Nephron (organoid): ENCODE measurements around the gene MBOAT7.

ENCODE experiments used
- H3K27ac Mint-ChIP-seq, 3 experiments: 2 replicates each; pipeline ENCODE4 v1.8.0; 2020; ENCODE audit warnings: mixed read lengths in 3 of 3, mild to moderate bottlenecking in 2 of 3, moderate library complexity in 1 of 3
- H3K27me3 Mint-ChIP-seq: 2 replicates; pipeline ENCODE4 v1.8.0; 2021; ENCODE audit warnings: low read depth, mild to moderate bottlenecking, moderate library complexity, mixed read lengths
- H3K36me3 Mint-ChIP-seq: 2 replicates; pipeline ENCODE4 v1.8.0; 2020; ENCODE audit warnings: low read depth, mixed read lengths
- H3K4me1 Mint-ChIP-seq: 2 replicates; pipeline ENCODE4 v1.8.0; 2020; ENCODE audit warnings: mixed read lengths
- H3K4me3 Mint-ChIP-seq, 3 experiments: 2 replicates each; pipeline ENCODE4 v1.8.0; 2020; ENCODE audit warnings: mild to moderate bottlenecking in 3 of 3, mixed read lengths in 3 of 3, moderate library complexity in 2 of 3
- H3K9me3 Mint-ChIP-seq: 2 replicates; pipeline ENCODE4 v1.8.0; 2020; ENCODE audit warnings: mixed read lengths
- CTCF ChIP-seq, 3 experiments: fragments of 200-600 bp; sonication (generic); IDR thresholded peaks; one replicate each; pipeline ENCODE4 v1.5.0; 2021; ENCODE audit warnings: antibody characterized with exemption in 3 of 3; ENCODE audit not compliant: unreplicated experiment in 3 of 3

The MBOAT7 gene

GRCh38 chr19:54159352-54160181 lies 29.8 kb downstream of the MBOAT7 start, which contains the start of gene LENG1:
Gene LENG1 (minus strand): TSS chr19:54159721. CDS start chr19:54159695, 26 bp downstream.
- peak; percentile 38 to 55 (median 44) for TF ChIP-seq CTCF (IDR thresholded peaks at IDR 0.05; ENCODE audit: unreplicated experiment in 3 of 3)
- peak within 1 kb of the TSS; percentile 97 to 98 (median 97) for H3K27ac Mint-ChIP-seq
- H3K27me3 Mint-ChIP-seq = peaks cover 12% of the 10 kb centered on the region
- peaks cover 10% of the 10 kb centered on the region for H3K9me3 Mint-ChIP-seq
- H3K4me3 Mint-ChIP-seq = peak within 1 kb of the TSS; percentile 98 to 99 (median 98)
- H3K36me3 Mint-ChIP-seq = peaks cover 35% of the 10 kb centered on the region
- H3K4me1 Mint-ChIP-seq = peaks cover 34% of the 10 kb centered on the region

DNA sequence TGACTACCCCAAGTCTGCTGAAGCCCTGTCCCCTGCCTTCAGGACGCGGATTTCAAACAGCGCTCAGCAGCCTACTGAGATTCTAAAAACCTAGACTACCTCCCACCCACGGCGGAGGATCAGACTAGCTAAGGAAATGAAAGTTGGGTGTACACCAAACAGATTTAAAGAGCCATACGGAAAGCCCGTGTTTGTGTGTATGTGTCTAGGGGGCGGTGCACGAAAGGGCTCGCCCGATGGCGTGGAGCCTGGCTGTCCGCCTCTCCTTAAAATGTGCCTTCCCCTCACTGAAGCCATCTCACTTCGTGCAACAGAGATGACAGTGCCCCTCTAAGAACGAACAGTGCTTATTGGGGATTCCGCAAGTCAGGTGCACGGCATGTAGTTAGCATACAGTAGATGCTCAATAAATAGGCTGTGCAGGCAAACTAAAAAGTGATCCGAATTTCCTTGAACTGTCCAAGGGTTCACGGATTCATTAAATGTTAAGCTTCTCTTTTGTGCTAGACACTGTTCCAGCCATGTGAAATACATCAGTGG lies 30.5 kb downstream of the MBOAT7 start:
- H3K9me3 Mint-ChIP-seq = peaks cover 10% of the 10 kb centered on the region
- peaks cover 6% of the 10 kb centered on the region for H3K27me3 Mint-ChIP-seq
- peak overlapping the region; percentile 98 to 99 (median 98) for H3K4me3 Mint-ChIP-seq
- H3K4me1 Mint-ChIP-seq = peaks cover 34% of the 10 kb centered on the region
- TF ChIP-seq CTCF (IDR thresholded peaks at IDR 0.05; ENCODE audit: unreplicated experiment in 3 of 3) = no peak
- H3K27ac Mint-ChIP-seq = peak overlapping the region; percentile 97 to 98 (median 97)
- peaks cover 39% of the 10 kb centered on the region for H3K36me3 Mint-ChIP-seq

GRCh38 chr19:54156953-54157352 lies 32.4 kb downstream of the MBOAT7 start:
- TF ChIP-seq CTCF (IDR thresholded peaks at IDR 0.05; ENCODE audit: unreplicated experiment in 3 of 3) = no peak
- peaks cover 38% of the 10 kb centered on the region for H3K36me3 Mint-ChIP-seq
- H3K27ac Mint-ChIP-seq = peak overlapping the region; percentile 5 to 80 (median 57)
- no peaks in the 10 kb centered on the region for H3K27me3 Mint-ChIP-seq
- peaks cover 6% of the 10 kb centered on the region for H3K9me3 Mint-ChIP-seq
- peaks cover 32% of the 10 kb centered on the region for H3K4me1 Mint-ChIP-seq
- H3K4me3 Mint-ChIP-seq = peak overlapping the region; percentile 69 to 77 (median 70)

GRCh38 chr19:54156490-54156889 lies 32.9 kb downstream of the MBOAT7 start:
- Mint-ChIP-seq H3K27ac (no peak overlapping the region), H3K27me3 (no peaks in the 10 kb centered on the region), H3K9me3 (peaks cover 6% of the 10 kb centered on the region), H3K4me1 (peaks cover 32% of the 10 kb centered on the region), H3K36me3 (peaks cover 42% of the 10 kb centered on the region), H3K4me3 (peak overlapping the region in 1 of 3 experiments; percentile 32)
- TF ChIP-seq CTCF (IDR thresholded peaks at IDR 0.05; ENCODE audit: unreplicated experiment in 3 of 3) = no peak

DNA sequence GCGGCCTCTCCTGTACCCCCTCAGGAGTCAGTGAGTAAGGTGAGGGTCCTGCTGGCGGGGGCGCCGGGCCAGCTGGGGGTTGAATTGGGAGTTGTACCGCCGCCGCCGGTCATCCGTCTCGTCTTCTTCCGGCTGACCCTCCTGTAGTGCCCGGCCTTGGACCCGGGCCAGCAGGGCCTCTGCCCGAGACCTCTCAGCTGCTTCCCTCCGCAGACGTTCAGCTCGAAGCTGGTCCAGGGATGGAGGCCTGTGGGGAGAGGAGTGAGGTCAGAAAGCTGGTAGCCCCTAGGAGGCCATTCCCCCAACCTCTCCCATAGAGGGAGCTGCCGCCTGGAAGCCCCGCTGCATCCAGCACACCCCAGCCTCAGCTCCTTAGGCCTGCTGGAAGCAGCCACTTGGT lies 33.7 kb downstream of the MBOAT7 start:
- Mint-ChIP-seq H3K4me3 (no peak overlapping the region), H3K36me3 (peaks cover 48% of the 10 kb centered on the region), H3K9me3 (peaks cover 4% of the 10 kb centered on the region), H3K27ac (no peak overlapping the region), H3K27me3 (no peaks in the 10 kb centered on the region), H3K4me1 (peaks cover 27% of the 10 kb centered on the region)
- TF ChIP-seq CTCF (IDR thresholded peaks at IDR 0.05; ENCODE audit: unreplicated experiment in 3 of 3) = no peak
